Measurements from ENCODE around the gene SLC1A2.
A peak's percentile ranks its signal among the peaks of the same experiment; 100 is the strongest.

SLC1A2 gene

GRCh38 chr11:35313760-35314153, 105.6 kb downstream of the SLC1A2 start:
- no peak for DNase-seq (ENCODE audit: low read depth in 1 of 2, low spot score in 1 of 2)
- no peak for TF ChIP-seq SPI1 (IDR thresholded peaks at IDR 0.05; ENCODE audit: borderline replicate concordance, low read depth)
- TF ChIP-seq POLR2AphosphoS5 (IDR thresholded peaks at IDR 0.05; ENCODE audit: low read depth): no peak
- no peak for TF ChIP-seq REST (IDR thresholded peaks at IDR 0.05; ENCODE audit: insufficient replicate concordance, low read depth)
- TF ChIP-seq GABPA (IDR thresholded peaks at IDR 0.05; ENCODE audit: low read depth): no peak
- TF ChIP-seq CTCF (IDR thresholded peaks at IDR 0.05; ENCODE audit: insufficient read depth, low read length): no peak
- Histone ChIP-seq H3K4me3 (replicated peaks; ENCODE audit: insufficient read depth, low read length) (no peak overlapping the region), H3K27ac (replicated peaks) (no peak overlapping the region), H3K27me3 (ENCODE audit: insufficient read depth, poor library complexity, severe bottlenecking) (no peaks in the 10 kb centered on the region)

GRCh38 chr11:35313066-35313759, 106.1 kb downstream of the SLC1A2 start:
- no peak for DNase-seq (ENCODE audit: low read depth in 1 of 2, low spot score in 1 of 2)
- Histone ChIP-seq H3K27ac (replicated peaks) (no peak overlapping the region), H3K27me3 (ENCODE audit: insufficient read depth, poor library complexity, severe bottlenecking) (no peaks in the 10 kb centered on the region), H3K4me3 (replicated peaks; ENCODE audit: insufficient read depth, low read length) (no peak overlapping the region)
- TF ChIP-seq SPI1 (IDR thresholded peaks at IDR 0.05; ENCODE audit: borderline replicate concordance, low read depth): peak; percentile 78
- TF ChIP-seq POLR2AphosphoS5 (IDR thresholded peaks at IDR 0.05; ENCODE audit: low read depth): no peak

- Histone ChIP-seq H3K27ac (replicated peaks) (no peak overlapping the region), H3K4me3 (replicated peaks; ENCODE audit: insufficient read depth, low read length) (no peak overlapping the region), H3K27me3 (ENCODE audit: insufficient read depth, poor library complexity, severe bottlenecking) (no peaks in the 10 kb centered on the region)
- TF ChIP-seq REST (IDR thresholded peaks at IDR 0.05; ENCODE audit: insufficient replicate concordance, low read depth) (no peak), POLR2AphosphoS5 (IDR thresholded peaks at IDR 0.05; ENCODE audit: low read depth) (no peak), SPI1 (IDR thresholded peaks at IDR 0.05; ENCODE audit: borderline replicate concordance, low read depth) (no peak), GABPA (IDR thresholded peaks at IDR 0.05; ENCODE audit: low read depth) (no peak), CTCF (IDR thresholded peaks at IDR 0.05; ENCODE audit: insufficient read depth, low read length) (no peak)
- DNase-seq (ENCODE audit: low read depth in 1 of 2, low spot score in 1 of 2): no peak
Observed at GRCh38 chr11:35311331-35311730, 108.0 kb downstream of the SLC1A2 start.

GRCh38 chr11:35308157-35308556, 111.2 kb downstream of the SLC1A2 start:
- Histone ChIP-seq H3K27me3 (ENCODE audit: insufficient read depth, poor library complexity, severe bottlenecking) (no peaks in the 10 kb centered on the region), H3K27ac (replicated peaks) (no peak overlapping the region), H3K4me3 (replicated peaks; ENCODE audit: insufficient read depth, low read length) (no peak overlapping the region)
- DNase-seq (ENCODE audit: low read depth in 1 of 2, low spot score in 1 of 2): peak in 1 of 2 experiments; percentile 71
- TF ChIP-seq CTCF (IDR thresholded peaks at IDR 0.05; ENCODE audit: insufficient read depth, low read length) (no peak), SPI1 (IDR thresholded peaks at IDR 0.05; ENCODE audit: borderline replicate concordance, low read depth) (peak; percentile 36; the same call in 1 of the 2 replicates), GABPA (IDR thresholded peaks at IDR 0.05; ENCODE audit: low read depth) (no peak)
